COR-L47 (cell line): ENCODE measurements around the gene GALNTL6.
"Not testable (repeated sequence)": the region's sequence is repeated elsewhere in the genome, so short reads cannot be mapped to it uniquely, and the experiment has no call there.

Experiments used
- DNase-seq: peaks from one replicate; lab custom pipeline; 2025; lab: John Stamatoyannopoulos, UW

The GALNTL6 gene

GRCh38 chr4:173019664-173020063 is 1206.5 kb downstream of the GALNTL6 start:
- peak; percentile 22 for DNase-seq

GRCh38 chr4:173021746-173022573 is 1208.8 kb downstream of the GALNTL6 start:
- not testable (repeated sequence) for DNase-seq

- no peak for DNase-seq
These were observed 1211.0 kb downstream of the GALNTL6 start for GRCh38 chr4:173024203-173024602.

- DNase-seq, result peak; percentile 83
These were observed 1211.9 kb downstream of the GALNTL6 start for GRCh38 chr4:173025131-173025530.

GRCh38 chr4:173037242-173037641 is 1224.0 kb downstream of the GALNTL6 start:
- DNase-seq, result no peak

GRCh38 chr4:173038192-173038896 is 1225.1 kb downstream of the GALNTL6 start:
- no peak for DNase-seq

- DNase-seq, result peak; percentile 36
These were observed 1226.7 kb downstream of the GALNTL6 start for GRCh38 chr4:173039617-173040577.

GRCh38 chr4:173041482-173041881 is 1228.3 kb downstream of the GALNTL6 start:
- no peak for DNase-seq

GRCh38 chr4:173042139-173042538 is 1228.9 kb downstream of the GALNTL6 start:
- not testable (repeated sequence) for DNase-seq

GRCh38 chr4:173044340-173044739 is 1231.1 kb downstream of the GALNTL6 start:
- DNase-seq, result no peak

GRCh38 chr4:173045571-173045970 is 1232.4 kb downstream of the GALNTL6 start:
- no peak for DNase-seq

GRCh38 chr4:173046144-173046543 is 1232.9 kb downstream of the GALNTL6 start:
- DNase-seq, result no peak

- peak; percentile 23 for DNase-seq
These were observed 1233.6 kb downstream of the GALNTL6 start for GRCh38 chr4:173046818-173047217.

- no peak for DNase-seq
These were observed 1238.0 kb downstream of the GALNTL6 start for GRCh38 chr4:173051232-173051631.

GRCh38 chr4:173051716-173052115 is 1238.5 kb downstream of the GALNTL6 start:
- DNase-seq, result no peak

GRCh38 chr4:173052439-173052838 is 1239.2 kb downstream of the GALNTL6 start:
- DNase-seq, result no peak

GRCh38 chr4:173056271-173056670 is 1243.1 kb downstream of the GALNTL6 start:
- no peak for DNase-seq

GRCh38 chr4:173056710-173057109 is 1243.5 kb downstream of the GALNTL6 start:
- peak; percentile 87 for DNase-seq

GRCh38 chr4:173057442-173057841 is 1244.2 kb downstream of the GALNTL6 start:
- DNase-seq, result peak; percentile 78

- peak; percentile 74 for DNase-seq
These were observed 1244.7 kb downstream of the GALNTL6 start for GRCh38 chr4:173057901-173058300.

- no peak for DNase-seq
These were observed 1248.0 kb downstream of the GALNTL6 start for GRCh38 chr4:173061160-173061559.

- DNase-seq, result no peak
These were observed 1260.8 kb downstream of the GALNTL6 start for GRCh38 chr4:173073939-173074500.
